ENCODE data around the gene SLC17A2. TPM values are rescaled to one million over a fixed set of nuclear protein-coding genes. Genes with fewer than 3 reads are reported as not detected.

The SLC17A2 gene
- total and polyA plus RNA-seq, 2 of the 13 experiments (the other 11 are each of a cell fraction or from before 2014, with no cell fraction given): 11.2 to 32.4 TPM

DNA sequence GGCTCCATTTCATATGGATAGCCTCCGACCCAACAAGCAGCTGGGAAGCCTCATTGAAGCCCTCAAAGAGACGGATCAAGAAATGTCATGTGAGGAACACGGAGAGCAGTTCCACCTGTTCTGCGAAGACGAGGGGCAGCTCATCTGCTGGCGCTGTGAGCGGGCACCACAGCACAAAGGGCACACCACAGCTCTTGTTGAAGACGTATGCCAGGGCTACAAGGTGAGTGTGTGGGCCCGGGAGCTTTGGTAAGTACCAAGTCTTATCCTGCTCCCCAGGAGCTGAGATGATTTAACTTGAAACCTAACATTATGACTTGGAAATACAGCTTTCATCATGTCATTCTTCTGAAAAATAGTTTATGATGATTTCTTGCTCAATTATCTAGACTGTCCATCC, 36.2 kb upstream of the SLC17A2 start (continued):
- TF ChIP-seq, protein P1, sequence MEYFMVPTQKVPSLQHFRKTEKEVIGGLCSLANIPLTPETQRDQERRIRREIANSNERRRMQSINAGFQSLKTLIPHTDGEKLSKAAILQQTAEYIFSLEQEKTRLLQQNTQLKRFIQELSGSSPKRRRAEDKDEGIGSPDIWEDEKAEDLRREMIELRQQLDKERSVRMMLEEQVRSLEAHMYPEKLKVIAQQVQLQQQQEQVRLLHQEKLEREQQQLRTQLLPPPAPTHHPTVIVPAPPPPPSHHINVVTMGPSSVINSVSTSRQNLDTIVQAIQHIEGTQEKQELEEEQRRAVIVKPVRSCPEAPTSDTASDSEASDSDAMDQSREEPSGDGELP (IDR thresholded peaks at IDR 0.05; ENCODE audit: borderline replicate concordance, low read depth): no peak
- no peak for TF ChIP-seq ZFP36L2 (CRISPR knock-in tag; IDR thresholded peaks at IDR 0.05)
- no peak for TF ChIP-seq DR1 (CRISPR knock-in tag; IDR thresholded peaks at IDR 0.05)
- TF ChIP-seq, protein P2, sequence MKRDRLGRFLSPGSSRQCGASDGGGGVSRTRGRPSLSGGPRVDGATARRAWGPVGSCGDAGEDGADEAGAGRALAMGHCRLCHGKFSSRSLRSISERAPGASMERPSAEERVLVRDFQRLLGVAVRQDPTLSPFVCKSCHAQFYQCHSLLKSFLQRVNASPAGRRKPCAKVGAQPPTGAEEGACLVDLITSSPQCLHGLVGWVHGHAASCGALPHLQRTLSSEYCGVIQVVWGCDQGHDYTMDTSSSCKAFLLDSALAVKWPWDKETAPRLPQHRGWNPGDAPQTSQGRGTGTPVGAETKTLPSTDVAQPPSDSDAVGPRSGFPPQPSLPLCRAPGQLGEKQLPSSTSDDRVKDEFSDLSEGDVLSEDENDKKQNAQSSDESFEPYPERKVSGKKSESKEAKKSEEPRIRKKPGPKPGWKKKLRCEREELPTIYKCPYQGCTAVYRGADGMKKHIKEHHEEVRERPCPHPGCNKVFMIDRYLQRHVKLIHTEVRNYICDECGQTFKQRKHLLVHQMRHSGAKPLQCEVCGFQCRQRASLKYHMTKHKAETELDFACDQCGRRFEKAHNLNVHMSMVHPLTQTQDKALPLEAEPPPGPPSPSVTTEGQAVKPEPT (CRISPR knock-in tag; IDR thresholded peaks at IDR 0.05; ENCODE audit: low read depth): no peak

DNA sequence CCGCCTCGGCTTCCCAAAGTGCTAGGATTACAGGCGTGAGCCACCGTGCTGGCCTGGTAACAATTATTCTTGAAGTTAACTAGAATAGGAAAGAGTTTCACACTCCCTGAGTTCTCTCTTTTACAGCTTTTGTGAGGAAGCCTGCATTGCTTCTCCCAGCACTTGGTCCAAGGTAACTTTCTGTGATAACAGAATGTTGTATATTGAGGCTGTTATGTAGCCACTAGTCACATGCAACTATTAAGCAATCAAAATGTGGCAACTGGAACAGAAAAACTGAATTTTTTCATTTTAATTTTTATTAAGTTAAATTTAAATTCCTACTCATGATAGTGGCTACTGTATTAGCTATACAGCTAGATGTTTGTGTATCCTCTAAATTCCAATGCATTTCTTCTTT, 34.6 kb upstream of the SLC17A2 start:
- FAIRE-seq (no peak), ATAC-seq (no peak), DNase-seq (ENCODE audit: low spot score) (no peak)
- Histone ChIP-seq H3K27me3 (ENCODE audit: control insufficient read depth in 1 of 2, insufficient read depth in 2 of 2, low read length in 2 of 2) (no peaks in the 10 kb centered on the region; a peak in 1 of 5 replicates), H3K4me3 (replicated peaks in 1 of 3; ENCODE audit: insufficient read depth in 1 of 3, low read depth in 2 of 3, low read length in 3 of 3) (no peak overlapping the region), H3K36me3 (replicated peaks in 1 of 2; ENCODE audit: control insufficient read depth in 1 of 2, insufficient read depth in 2 of 2, low read length in 2 of 2) (peaks cover 4 to 21% of the 10 kb centered on the region in 2 experiments; a peak in 3 of 5 replicates), H3K9ac (ENCODE audit: insufficient read depth, low read depth, low read length) (no peak overlapping the region), H3K9me3 (ENCODE audit: low read length) (peaks cover 12% of the 10 kb centered on the region; the same call in 1 of the 2 replicates), H2AFZ (ENCODE audit: low read length) (no peak overlapping the region), H3K4me2 (ENCODE audit: low read depth, low read length) (no peak overlapping the region), H3K4me1 (ENCODE audit: insufficient read depth, low read length) (peaks cover 20% of the 10 kb centered on the region), H3K27ac (ENCODE audit: extremely low read length, insufficient read depth, low read length) (no peak overlapping the region), H4K20me1 (ENCODE audit: insufficient read depth, low read length) (no peaks in the 10 kb centered on the region), H3K79me2 (ENCODE audit: insufficient read depth, low read length) (no peaks in the 10 kb centered on the region)
- TF ChIP-seq MYNN (CRISPR knock-in tag; IDR thresholded peaks at IDR 0.05; ENCODE audit: low read depth) (no peak), SKI (IDR thresholded peaks at IDR 0.05; ENCODE audit: partially characterized antibody) (no peak), ZNF780A (CRISPR knock-in tag; IDR thresholded peaks at IDR 0.05) (no peak), IKZF1 (IDR thresholded peaks at IDR 0.05) (no peak), RBFOX2 (IDR thresholded peaks at IDR 0.05; ENCODE audit: low read depth, low read length) (no peak), SALL1 (CRISPR knock-in tag; IDR thresholded peaks at IDR 0.05) (no peak), ZNF878 (CRISPR knock-in tag; IDR thresholded peaks at IDR 0.05) (no peak), MEIS1 (CRISPR knock-in tag; IDR thresholded peaks at IDR 0.05; ENCODE audit: borderline replicate concordance) (no peak), ZNF235 (CRISPR knock-in tag; IDR thresholded peaks at IDR 0.05; ENCODE audit: borderline replicate concordance) (no peak), TOPORS (CRISPR knock-in tag; IDR thresholded peaks at IDR 0.05) (no peak), KMT2B (CRISPR knock-in tag; IDR thresholded peaks at IDR 0.05) (no peak), CCAR2 (optimal IDR thresholded peaks at IDR 0.05; ENCODE audit: low read depth, low read length) (no peak), KDM4B (CRISPR knock-in tag; IDR thresholded peaks at IDR 0.05) (no peak), ZNF251 (CRISPR knock-in tag; IDR thresholded peaks at IDR 0.05) (no peak), SRY (CRISPR knock-in tag; IDR thresholded peaks at IDR 0.05) (no peak)
- TF ChIP-seq, protein P3, sequence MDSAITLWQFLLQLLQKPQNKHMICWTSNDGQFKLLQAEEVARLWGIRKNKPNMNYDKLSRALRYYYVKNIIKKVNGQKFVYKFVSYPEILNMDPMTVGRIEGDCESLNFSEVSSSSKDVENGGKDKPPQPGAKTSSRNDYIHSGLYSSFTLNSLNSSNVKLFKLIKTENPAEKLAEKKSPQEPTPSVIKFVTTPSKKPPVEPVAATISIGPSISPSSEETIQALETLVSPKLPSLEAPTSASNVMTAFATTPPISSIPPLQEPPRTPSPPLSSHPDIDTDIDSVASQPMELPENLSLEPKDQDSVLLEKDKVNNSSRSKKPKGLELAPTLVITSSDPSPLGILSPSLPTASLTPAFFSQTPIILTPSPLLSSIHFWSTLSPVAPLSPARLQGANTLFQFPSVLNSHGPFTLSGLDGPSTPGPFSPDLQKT (CRISPR knock-in tag; IDR thresholded peaks at IDR 0.05; ENCODE audit: borderline replicate concordance): no peak
- POLR2A ChIA-PET: interaction anchor here (2.6 kb wide), 1 partner anchor 27 kb away, joined by 11 read pairs; no protein-coding TSS in a partner anchor
- in situ Hi-C loops (cut with HindIII; ENCODE audit: extremely low pct_ligation_motif_present, low pct_unique_long_range_greater_than_20kb) (no loop called here), intact Hi-C loops (cut with micrococcal nuclease; ENCODE audit: unreplicated experiment) (no loop called here)
- no TSS peak for BruUV-seq (replicated peaks)
- CTCF ChIA-PET (ENCODE audit: low intra/inter-chr PET ratio, low total read pairs): no interaction called here
- 97% methylated on average over 4 of the region's 4 CpGs for WGBS (ENCODE audit: low lambda C conversion rate)
